ENCODE measurements around the gene ARHGAP10.

- TF ChIP-seq EZH2 (IDR thresholded peaks at IDR 0.05): no peak
- no peak for TF ChIP-seq POLR2AphosphoS5 (IDR thresholded peaks at IDR 0.05; ENCODE audit: borderline replicate concordance, low read depth, low read length)
These were observed 201.9 kb downstream of the ARHGAP10 start for GRCh38 chr4:147933779-147934178.
